ENCODE data around the gene AMT. TPM values are rescaled to one million over a fixed set of nuclear protein-coding genes. Genes with fewer than 3 reads are reported as not detected.

Gene AMT
- total and polyA plus RNA-seq, 2 of the 13 experiments (the other 11 are each of a cell fraction or from before 2014, with no cell fraction given): 35.3 to 59.0 TPM

DNA sequence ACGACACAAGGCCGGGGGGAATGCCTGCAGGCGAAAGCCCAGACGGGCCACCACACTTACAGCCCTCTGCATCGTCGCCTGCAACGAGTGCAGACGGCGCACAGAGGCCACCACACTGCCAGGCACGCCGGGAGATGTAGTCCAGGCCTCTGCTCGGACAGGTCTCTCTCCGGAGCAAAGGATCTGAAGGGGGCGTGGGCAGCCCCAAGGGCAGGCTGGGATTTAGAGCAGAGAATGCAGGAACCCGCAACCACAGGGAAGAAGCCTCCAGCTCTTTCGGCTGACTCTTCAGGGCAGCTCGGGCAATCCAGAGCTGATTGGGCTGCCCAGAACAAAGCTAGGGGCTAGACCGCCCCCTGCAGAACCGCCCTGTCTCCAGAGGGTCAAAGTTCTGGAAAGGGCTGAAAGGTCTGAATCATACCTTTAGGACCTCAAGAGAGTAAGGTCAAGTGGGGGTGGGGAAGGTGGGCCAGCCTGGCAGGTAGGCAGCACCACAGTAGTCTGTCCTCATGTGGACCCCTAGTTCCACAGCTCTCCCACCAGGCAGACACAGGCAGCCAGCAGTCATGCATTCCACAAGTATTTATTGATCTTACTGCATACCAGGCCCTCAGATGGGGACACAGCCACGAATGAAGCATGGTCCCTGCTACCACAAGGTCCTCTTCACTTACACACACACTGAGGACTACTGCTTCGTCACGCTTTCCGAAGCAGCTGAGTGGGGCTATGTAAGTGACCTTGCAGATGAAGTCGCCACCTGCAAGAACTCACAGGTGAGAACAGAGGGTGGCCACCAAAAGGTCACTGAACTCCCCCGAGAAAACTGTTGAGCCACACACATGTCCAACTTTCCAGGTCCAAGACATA, at the start of gene AMT (continued):
- TF ChIP-seq, protein P1, sequence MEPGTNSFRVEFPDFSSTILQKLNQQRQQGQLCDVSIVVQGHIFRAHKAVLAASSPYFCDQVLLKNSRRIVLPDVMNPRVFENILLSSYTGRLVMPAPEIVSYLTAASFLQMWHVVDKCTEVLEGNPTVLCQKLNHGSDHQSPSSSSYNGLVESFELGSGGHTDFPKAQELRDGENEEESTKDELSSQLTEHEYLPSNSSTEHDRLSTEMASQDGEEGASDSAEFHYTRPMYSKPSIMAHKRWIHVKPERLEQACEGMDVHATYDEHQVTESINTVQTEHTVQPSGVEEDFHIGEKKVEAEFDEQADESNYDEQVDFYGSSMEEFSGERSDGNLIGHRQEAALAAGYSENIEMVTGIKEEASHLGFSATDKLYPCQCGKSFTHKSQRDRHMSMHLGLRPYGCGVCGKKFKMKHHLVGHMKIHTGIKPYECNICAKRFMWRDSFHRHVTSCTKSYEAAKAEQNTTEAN (CRISPR knock-in tag; conservative IDR thresholded peaks at IDR 0.05): 0 out of 2 replicates have a peak, but pooled peaks have one; percentile 41
- TF ChIP-seq ZMYM3 (CRISPR knock-in tag; IDR thresholded peaks at IDR 0.05) (peak; percentile 70), ZFP82 (CRISPR knock-in tag; IDR thresholded peaks at IDR 0.05; ENCODE audit: borderline replicate concordance) (no peak), DNMT3B (CRISPR knock-in tag; conservative IDR thresholded peaks at IDR 0.05) (0 out of 2 replicates have a peak, but pooled peaks have one; percentile 34), DBP (CRISPR knock-in tag; IDR thresholded peaks at IDR 0.05; ENCODE audit: not compliant biosample characterization) (peak; percentile 82), GABPA (IDR thresholded peaks at IDR 0.05; ENCODE audit: low read depth, low read length) (peak; percentile 33; the same call in 1 of the 2 replicates), GABPA (CRISPR knock-in tag; IDR thresholded peaks at IDR 0.05; ENCODE audit: low read depth) (peak; percentile 62), SP1 (IDR thresholded peaks at IDR 0.05) (no peak), SP1 (CRISPR knock-in tag; IDR thresholded peaks at IDR 0.05) (no peak; the same call in 1 of the 2 replicates), NFKBIZ (CRISPR knock-in tag; IDR thresholded peaks at IDR 0.05) (no peak), HOXD1 (CRISPR knock-in tag; IDR thresholded peaks at IDR 0.05) (no peak), PPARG (CRISPR knock-in tag; conservative IDR thresholded peaks at IDR 0.05) (0 out of 2 replicates have a peak, but pooled peaks have one; percentile 54), ZZZ3 (CRISPR knock-in tag; IDR thresholded peaks at IDR 0.05; ENCODE audit: borderline replicate concordance) (peak; percentile 78; the same call in 1 of the 2 replicates), ARNTL (CRISPR knock-in tag; IDR thresholded peaks at IDR 0.05) (no peak), ZNF550 (CRISPR knock-in tag; IDR thresholded peaks at IDR 0.05; ENCODE audit: borderline replicate concordance) (no peak), MTA3 (CRISPR knock-in tag; IDR thresholded peaks at IDR 0.05) (no peak), ASH2L (IDR thresholded peaks at IDR 0.05; ENCODE audit: insufficient read length, low read depth, low read length) (peak; percentile 70), POGZ (CRISPR knock-in tag; IDR thresholded peaks at IDR 0.05) (peak; percentile 2; the same call in 1 of the 2 replicates), ZNF274 (CRISPR knock-in tag; IDR thresholded peaks at IDR 0.05) (no peak), PAWR (CRISPR knock-in tag; IDR thresholded peaks at IDR 0.05; ENCODE audit: borderline replicate concordance) (0 out of 2 replicates have a peak, but pooled peaks have one; percentile 82), ZNF383 (CRISPR knock-in tag; IDR thresholded peaks at IDR 0.05; ENCODE audit: borderline replicate concordance) (no peak; the same call in 1 of the 2 replicates), HDAC2 (CRISPR knock-in tag; IDR thresholded peaks at IDR 0.05) (peak; percentile 6; the same call in 1 of the 2 replicates), EHMT2 (IDR thresholded peaks at IDR 0.05; ENCODE audit: borderline replicate concordance, low read depth, low read length) (no peak), TCF12 (IDR thresholded peaks at IDR 0.05) (no peak), TCF12 (CRISPR knock-in tag; IDR thresholded peaks at IDR 0.05) (no peak)
- TF ChIP-seq, protein P2, sequence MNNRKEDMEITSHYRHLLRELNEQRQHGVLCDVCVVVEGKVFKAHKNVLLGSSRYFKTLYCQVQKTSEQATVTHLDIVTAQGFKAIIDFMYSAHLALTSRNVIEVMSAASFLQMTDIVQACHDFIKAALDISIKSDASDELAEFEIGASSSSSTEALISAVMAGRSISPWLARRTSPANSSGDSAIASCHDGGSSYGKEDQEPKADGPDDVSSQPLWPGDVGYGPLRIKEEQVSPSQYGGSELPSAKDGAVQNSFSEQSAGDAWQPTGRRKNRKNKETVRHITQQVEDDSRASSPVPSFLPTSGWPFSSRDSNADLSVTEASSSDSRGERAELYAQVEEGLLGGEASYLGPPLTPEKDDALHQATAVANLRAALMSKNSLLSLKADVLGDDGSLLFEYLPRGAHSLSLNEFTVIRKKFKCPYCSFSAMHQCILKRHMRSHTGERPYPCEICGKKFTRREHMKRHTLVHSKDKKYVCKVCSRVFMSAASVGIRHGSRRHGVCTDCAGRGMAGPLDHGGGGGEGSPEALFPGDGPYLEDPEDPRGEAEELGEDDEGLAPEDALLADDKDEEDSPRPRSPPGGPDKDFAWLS (CRISPR knock-in tag; IDR thresholded peaks at IDR 0.05; ENCODE audit: borderline replicate concordance): no peak
- TF ChIP-seq, protein P3, sequence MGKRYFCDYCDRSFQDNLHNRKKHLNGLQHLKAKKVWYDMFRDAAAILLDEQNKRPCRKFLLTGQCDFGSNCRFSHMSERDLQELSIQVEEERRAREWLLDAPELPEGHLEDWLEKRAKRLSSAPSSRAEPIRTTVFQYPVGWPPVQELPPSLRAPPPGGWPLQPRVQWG (CRISPR knock-in tag; IDR thresholded peaks at IDR 0.05; ENCODE audit: borderline replicate concordance, low read depth): no peak

Data from HepG2 (cell line).